Neural cell (in vitro differentiated cells): ENCODE results near the gene MAJIN. TPM values are rescaled to one million over a fixed set of nuclear protein-coding genes. Genes with fewer than 3 reads are reported as not detected.

ENCODE experiments used
- H2AFZ ChIP-seq: fragments of 200-600, 300-800 bp; sonication (generic), shearing (Covaris generic); 2 replicates; pipeline ENCODE4 v1.6.0; 2014; ENCODE audit warnings: low read depth, mild to moderate bottlenecking, antibody characterized with exemption, low read length, moderate library complexity
- H3F3A ChIP-seq: fragments of 200-600 bp; shearing (Covaris generic); 2 replicates; pipeline ENCODE4 v1.6.1; 2016; ENCODE audit warnings: mild to moderate bottlenecking, moderate library complexity, mixed read lengths, antibody characterized with exemption, low read length; ENCODE audit not compliant: insufficient read depth, poor library complexity, severe bottlenecking
- H3K27ac ChIP-seq: fragments of 200-600, 300-800 bp; sonication (generic), shearing (Covaris generic); 2 replicates; pipeline ENCODE4 v1.5.1; 2014; ENCODE audit warnings: mild to moderate bottlenecking, low read length, moderate library complexity
- H3K27me3 ChIP-seq: fragments of 300-800, 200-600 bp; sonication (generic), shearing (Covaris generic); 2 replicates; pipeline ENCODE4 v1.6.0; 2014; ENCODE audit warnings: mild to moderate bottlenecking, low read depth, low read length, moderate library complexity; ENCODE audit not compliant: insufficient read depth
- H3K36me3 ChIP-seq: fragments of 300-800, 200-600 bp; sonication (generic), shearing (Covaris generic); 2 replicates; pipeline ENCODE4 v1.5.1; 2014; ENCODE audit warnings: mild to moderate bottlenecking, antibody characterized with exemption, low read length, moderate library complexity; ENCODE audit not compliant: insufficient read depth
- H3K4me2 ChIP-seq: fragments of 300-800, 200-600 bp; sonication (generic), shearing (Covaris generic); 2 replicates; pipeline ENCODE4 v1.6.0; 2014; ENCODE audit warnings: mild to moderate bottlenecking, low read length
- H3K4me3 ChIP-seq: fragments of 300-800, 200-600 bp; sonication (generic), shearing (Covaris generic); 2 replicates; pipeline ENCODE4 v1.5.1; 2014; ENCODE audit warnings: mild to moderate bottlenecking, low read length, moderate library complexity
- H3K79me2 ChIP-seq: fragments of 200-600 bp; shearing (Covaris generic); replicated peaks from 2 replicates; pipeline ENCODE4 v1.6.0; 2014; ENCODE audit warnings: mild to moderate bottlenecking, low read length, moderate library complexity; ENCODE audit not compliant: insufficient read depth
- H3K9ac ChIP-seq: fragments of 300-800, 200-600 bp; sonication (generic), shearing (Covaris generic); 2 replicates; pipeline ENCODE4 v1.6.1; 2016; ENCODE audit warnings: mild to moderate bottlenecking, low read length, mixed read lengths
- H3K9me2 ChIP-seq: fragments of 200-600 bp; shearing (Covaris generic); 2 replicates; pipeline ENCODE4 v1.6.1; 2016; ENCODE audit warnings: mild to moderate bottlenecking, low read length, mixed read lengths; ENCODE audit not compliant: insufficient read depth
- H3K9me3 ChIP-seq: fragments of 200-600, 300-800 bp; sonication (generic), shearing (Covaris generic); 2 replicates; pipeline ENCODE4 v1.6.1; 2016; ENCODE audit warnings: mild to moderate bottlenecking, mixed run types, low read length, moderate library complexity, mixed read lengths
- H4K20me1 ChIP-seq: fragments of 200-600 bp; shearing (Covaris generic); 2 replicates; pipeline ENCODE4 v1.6.1; 2016; ENCODE audit warnings: mild to moderate bottlenecking, mixed run types; ENCODE audit not compliant: insufficient read depth
- CTCF ChIP-seq: fragments of 450-650 bp; IDR thresholded peaks from 2 replicates; pipeline ENCODE4 v1.5.1; 2014; ENCODE audit warnings: antibody characterized with exemption, mild to moderate bottlenecking, moderate library complexity; ENCODE audit not compliant: poor library complexity, severe bottlenecking
- EP300 ChIP-seq: fragments of 450-650 bp; conservative IDR thresholded peaks from 2 replicates; pipeline ENCODE4 v1.6.1; 2014; ENCODE audit warnings: antibody characterized with exemption, mild to moderate bottlenecking, moderate library complexity; ENCODE audit not compliant: poor library complexity, severe bottlenecking
- EZH2 ChIP-seq: fragments of 200-600, 300-800 bp; shearing (Covaris generic), sonication (generic); IDR thresholded peaks from 2 replicates; pipeline ENCODE4 v1.6.1; 2014; ENCODE audit warnings: antibody characterized with exemption, low read length, borderline replicate concordance, mild to moderate bottlenecking; ENCODE audit not compliant: insufficient read depth, poor library complexity, severe bottlenecking
- MXI1 ChIP-seq: fragments of 450-650 bp; conservative IDR thresholded peaks from 2 replicates; pipeline ENCODE4 v1.6.1; 2014; ENCODE audit warnings: antibody characterized with exemption, mild to moderate bottlenecking; ENCODE audit not compliant: poor library complexity, severe bottlenecking
- POLR2AphosphoS5 ChIP-seq: IDR thresholded peaks from 2 replicates; pipeline ENCODE4 v1.6.1; 2012
- RAD21 ChIP-seq: fragments of 450-650 bp; conservative IDR thresholded peaks from 2 replicates; pipeline ENCODE4 v1.6.1; 2014; ENCODE audit warnings: antibody characterized with exemption, mild to moderate bottlenecking, moderate library complexity
- SMC3 ChIP-seq: fragments of 450-650 bp; conservative IDR thresholded peaks from 2 replicates; pipeline ENCODE4 v1.6.1; 2014; ENCODE audit warnings: antibody characterized with exemption, mild to moderate bottlenecking, moderate library complexity; ENCODE audit not compliant: poor library complexity
- TAF1 ChIP-seq: IDR thresholded peaks from 2 replicates; pipeline ENCODE4 v1.6.1; 2012; ENCODE audit warnings: low read depth
- polyA plus RNA-seq: library from polyadenylated mRNA; depleted of rRNA; stranded (reverse); fragments of >200 nt; gene quantifications from 2 replicates; pipeline ENCODE4 v1.2.3, GENCODE V29; 2014
- TF ChIP-seq, protein P1 (sequence below): IDR thresholded peaks from 2 replicates; pipeline ENCODE4 v1.6.1; 2012; ENCODE audit warnings: borderline replicate concordance

Gene MAJIN
- polyA plus RNA-seq, 1 donor from 2014 or later: not detected

DNA sequence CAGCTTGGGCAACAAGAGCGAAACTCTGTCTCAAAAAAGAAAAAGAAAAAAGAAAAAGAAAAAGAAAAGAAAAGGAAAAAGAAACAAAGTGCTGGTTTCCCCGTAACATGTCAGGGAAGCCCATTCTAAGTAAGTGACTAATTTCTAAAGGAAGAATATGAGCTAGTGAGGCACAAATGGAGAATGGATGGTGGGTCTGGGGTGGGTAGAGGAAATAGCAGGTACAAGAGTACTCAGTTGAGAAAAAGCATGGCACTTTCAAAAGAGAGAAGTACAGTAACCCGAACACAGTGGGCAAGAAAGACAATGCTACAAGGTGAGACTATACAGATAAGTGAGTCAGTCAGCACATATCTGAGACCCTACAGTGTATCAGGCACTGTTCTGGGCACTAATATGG lies 4.5 kb downstream of the MAJIN start:
- Histone ChIP-seq H3K79me2 (no peaks in the 10 kb centered on the region), H3K9me2 (no peaks in the 10 kb centered on the region), H4K20me1 (no peaks in the 10 kb centered on the region), H3K36me3 (no peaks in the 10 kb centered on the region), H3K4me3 (no peak overlapping the region), H3K27ac (no peak overlapping the region), H3K4me2 (no peak overlapping the region), H2AFZ (no peak overlapping the region), H3K9ac (no peak overlapping the region), H3F3A (no peaks in the 10 kb centered on the region), H3K27me3 (no peaks in the 10 kb centered on the region), H3K9me3 (no peaks in the 10 kb centered on the region)
- TF ChIP-seq CTCF (no peak), RAD21 (no peak), SMC3 (no peak), POLR2AphosphoS5 (no peak), EP300 (no peak), TAF1 (no peak), MXI1 (no peak), EZH2 (no peak)
- TF ChIP-seq, protein P1, sequence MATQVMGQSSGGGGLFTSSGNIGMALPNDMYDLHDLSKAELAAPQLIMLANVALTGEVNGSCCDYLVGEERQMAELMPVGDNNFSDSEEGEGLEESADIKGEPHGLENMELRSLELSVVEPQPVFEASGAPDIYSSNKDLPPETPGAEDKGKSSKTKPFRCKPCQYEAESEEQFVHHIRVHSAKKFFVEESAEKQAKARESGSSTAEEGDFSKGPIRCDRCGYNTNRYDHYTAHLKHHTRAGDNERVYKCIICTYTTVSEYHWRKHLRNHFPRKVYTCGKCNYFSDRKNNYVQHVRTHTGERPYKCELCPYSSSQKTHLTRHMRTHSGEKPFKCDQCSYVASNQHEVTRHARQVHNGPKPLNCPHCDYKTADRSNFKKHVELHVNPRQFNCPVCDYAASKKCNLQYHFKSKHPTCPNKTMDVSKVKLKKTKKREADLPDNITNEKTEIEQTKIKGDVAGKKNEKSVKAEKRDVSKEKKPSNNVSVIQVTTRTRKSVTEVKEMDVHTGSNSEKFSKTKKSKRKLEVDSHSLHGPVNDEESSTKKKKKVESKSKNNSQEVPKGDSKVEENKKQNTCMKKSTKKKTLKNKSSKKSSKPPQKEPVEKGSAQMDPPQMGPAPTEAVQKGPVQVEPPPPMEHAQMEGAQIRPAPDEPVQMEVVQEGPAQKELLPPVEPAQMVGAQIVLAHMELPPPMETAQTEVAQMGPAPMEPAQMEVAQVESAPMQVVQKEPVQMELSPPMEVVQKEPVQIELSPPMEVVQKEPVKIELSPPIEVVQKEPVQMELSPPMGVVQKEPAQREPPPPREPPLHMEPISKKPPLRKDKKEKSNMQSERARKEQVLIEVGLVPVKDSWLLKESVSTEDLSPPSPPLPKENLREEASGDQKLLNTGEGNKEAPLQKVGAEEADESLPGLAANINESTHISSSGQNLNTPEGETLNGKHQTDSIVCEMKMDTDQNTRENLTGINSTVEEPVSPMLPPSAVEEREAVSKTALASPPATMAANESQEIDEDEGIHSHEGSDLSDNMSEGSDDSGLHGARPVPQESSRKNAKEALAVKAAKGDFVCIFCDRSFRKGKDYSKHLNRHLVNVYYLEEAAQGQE: no peak

- Histone ChIP-seq H3K9ac (no peak overlapping the region), H3K27me3 (no peaks in the 10 kb centered on the region), H3K36me3 (no peaks in the 10 kb centered on the region), H3K27ac (no peak overlapping the region), H3K9me2 (no peaks in the 10 kb centered on the region), H3K9me3 (no peaks in the 10 kb centered on the region), H3F3A (no peaks in the 10 kb centered on the region), H3K4me3 (no peak overlapping the region), H3K4me2 (no peak overlapping the region), H2AFZ (no peak overlapping the region), H3K79me2 (no peaks in the 10 kb centered on the region), H4K20me1 (no peaks in the 10 kb centered on the region)
- TF ChIP-seq RAD21 (no peak), POLR2AphosphoS5 (no peak), CTCF (no peak), MXI1 (no peak), TAF1 (no peak), EZH2 (no peak), EP300 (no peak), SMC3 (no peak)
- TF ChIP-seq, protein P1: no peak
These were observed 8.8 kb downstream of the MAJIN start for GRCh38 chr11:64963072-64963631.
